GM23248 (cell line): Measurements from ENCODE around the gene NOL6.

Experiments used
- EZH2 ChIP-seq: fragments of 200-600 bp; sonication (generic); IDR thresholded peaks from 2 replicates; pipeline ENCODE4 v1.6.1; 2018; ENCODE audit warnings: antibody characterized with exemption, mild to moderate bottlenecking; ENCODE audit not compliant: insufficient read depth, poor library complexity, severe bottlenecking
- EZH2phosphoT487 ChIP-seq: fragments of 200-600 bp; sonication (generic); IDR thresholded peaks from 2 replicates; pipeline ENCODE4 v1.6.1; 2018; ENCODE audit warnings: antibody characterized with exemption, moderate library complexity, mild to moderate bottlenecking, low read depth; ENCODE audit not compliant: insufficient read depth

- no peak for TF ChIP-seq EZH2phosphoT487
- TF ChIP-seq EZH2 = no peak
Observed at GRCh38 chr9:33438926-33439680, 34.6 kb downstream of the NOL6 start.
